HG02642 (cell line): ENCODE measurements around the gene PRKG1.

Experiments
- ATAC-seq: cut with Tn5 transposase; IDR thresholded peaks from one replicate; pipeline ENCODE4 v1.9.1; 2021; ENCODE audit warnings: mild to moderate bottlenecking; ENCODE audit not compliant: unreplicated experiment, poor library complexity

Gene PRKG1

DNA sequence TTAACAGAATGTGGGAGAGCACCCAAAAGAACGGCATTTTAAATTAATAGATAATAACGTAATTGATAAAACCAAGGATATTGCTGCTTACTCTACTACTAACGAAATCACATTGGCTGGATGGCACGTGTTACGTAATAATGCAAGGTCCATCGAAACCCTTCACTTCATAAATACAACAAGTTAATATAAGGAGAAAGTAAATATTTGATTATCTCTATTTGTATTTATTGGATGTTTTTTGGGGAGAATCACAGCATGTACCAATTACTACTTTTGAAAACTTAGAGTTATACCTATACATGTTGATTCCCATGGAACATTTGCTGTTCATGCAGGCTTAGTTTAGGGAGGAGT, 1.6 kb downstream of the PRKG1 start:
- no peak for ATAC-seq

GRCh38 chr10:51076299-51076841, 2.1 kb downstream of the PRKG1 start:
- ATAC-seq = no peak

- ATAC-seq = no peak
These were observed 2.8 kb downstream of the PRKG1 start for GRCh38 chr10:51077074-51077473.

GRCh38 chr10:51077507-51077906, 3.2 kb downstream of the PRKG1 start:
- no peak for ATAC-seq

- no peak for ATAC-seq
These were observed 5.0 kb downstream of the PRKG1 start for GRCh38 chr10:51079331-51079730.

- ATAC-seq = no peak
These were observed 5.5 kb downstream of the PRKG1 start for GRCh38 chr10:51079766-51080165.

DNA sequence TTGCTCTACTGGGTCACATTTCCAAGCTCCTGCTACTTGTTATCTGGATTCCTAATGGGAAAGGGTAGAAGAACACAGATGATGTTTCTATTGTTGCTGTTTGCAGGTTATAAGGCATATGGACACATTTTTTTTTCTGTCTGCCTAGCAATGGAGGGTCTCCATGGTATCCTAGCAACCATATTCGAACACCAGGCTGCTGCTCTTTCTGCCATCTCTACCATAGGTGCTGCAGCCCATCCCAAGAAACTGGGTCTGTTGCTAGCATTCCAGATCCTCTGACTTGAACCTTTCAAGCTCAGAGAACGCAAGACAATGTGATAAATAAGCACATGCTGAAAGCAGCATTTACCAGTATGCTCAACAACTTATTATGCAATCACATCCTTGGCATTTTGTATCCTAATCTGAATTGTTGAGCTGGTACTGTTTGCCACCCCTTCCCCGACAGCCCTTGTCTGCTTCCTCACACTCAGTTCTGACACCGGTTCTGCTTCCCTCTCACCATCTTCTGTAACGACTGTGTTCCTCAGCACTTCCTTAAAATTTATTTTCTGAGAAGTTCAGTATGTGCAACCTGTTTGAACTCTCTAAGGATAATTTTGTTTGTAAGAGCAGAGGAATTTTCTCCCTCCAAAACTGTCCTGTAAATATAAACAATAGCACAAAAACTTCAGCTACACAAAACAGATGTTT, 6.2 kb downstream of the PRKG1 start:
- no peak for ATAC-seq

- no peak for ATAC-seq
These were observed 8.6 kb downstream of the PRKG1 start for GRCh38 chr10:51082857-51083256.

DNA sequence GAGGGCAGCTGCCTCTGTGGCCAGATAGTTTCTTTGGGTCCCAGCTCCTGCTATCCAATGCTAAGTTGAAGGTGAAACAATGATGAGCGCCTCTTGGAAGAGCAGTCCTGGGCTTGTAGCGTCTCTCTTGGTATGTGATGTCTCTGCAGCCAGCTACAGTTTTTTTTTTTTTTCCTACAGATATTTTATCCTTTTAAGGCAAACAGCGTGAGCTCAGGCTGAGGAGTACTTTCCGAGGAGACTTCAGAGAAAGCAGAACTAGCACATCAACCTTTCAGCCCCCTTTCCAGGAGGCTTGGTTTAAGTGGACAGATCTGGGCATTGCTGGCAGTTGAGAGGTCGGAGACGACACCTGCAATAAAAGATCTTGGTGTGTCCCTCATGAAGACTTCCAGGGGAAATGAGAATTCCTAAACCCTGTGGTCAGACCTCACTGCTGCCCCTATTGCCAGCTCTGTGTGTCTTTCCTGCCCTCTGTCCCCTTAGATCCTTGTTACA, 9.1 kb downstream of the PRKG1 start:
- ATAC-seq = no peak

DNA sequence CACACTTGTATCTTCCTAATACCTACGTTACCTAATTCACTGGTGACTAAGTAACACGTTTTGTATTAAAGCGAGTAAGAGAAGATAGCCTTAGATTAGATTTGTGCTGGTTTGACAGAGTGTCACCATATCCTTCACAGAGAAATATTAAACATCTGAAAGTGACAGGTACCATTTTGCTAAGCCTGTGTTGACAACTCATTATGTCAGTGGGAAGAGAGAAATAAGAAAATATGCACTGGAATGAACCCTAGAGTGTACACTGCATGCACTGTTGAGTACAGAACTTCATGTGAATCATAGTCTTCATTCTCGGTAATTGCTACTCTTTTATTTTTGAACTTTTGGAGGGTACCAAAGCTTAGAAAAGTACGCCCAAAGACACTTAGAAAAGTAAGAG, 10.9 kb downstream of the PRKG1 start:
- no peak for ATAC-seq

DNA sequence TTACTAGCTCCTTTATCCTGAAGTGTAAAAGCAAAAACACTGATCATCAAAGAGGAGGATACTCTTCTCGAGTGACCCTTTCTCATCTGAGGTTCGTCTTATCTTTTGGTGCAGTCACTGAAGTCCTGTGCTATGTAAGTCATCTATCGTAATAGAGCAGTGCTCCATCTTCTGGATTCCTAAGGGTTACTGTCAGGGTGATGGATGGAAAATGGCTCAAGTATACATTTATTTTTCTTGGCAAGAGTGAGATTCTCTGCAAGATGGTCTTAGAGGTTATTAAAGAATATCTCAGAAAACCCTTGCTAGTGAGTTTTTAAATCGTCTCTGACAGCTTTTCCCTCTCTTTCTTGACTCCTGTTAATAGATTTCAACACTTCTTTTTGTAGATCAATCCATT, 12.4 kb downstream of the PRKG1 start:
- no peak for ATAC-seq

GRCh38 chr10:51087114-51087513, 12.8 kb downstream of the PRKG1 start:
- ATAC-seq = no peak

DNA sequence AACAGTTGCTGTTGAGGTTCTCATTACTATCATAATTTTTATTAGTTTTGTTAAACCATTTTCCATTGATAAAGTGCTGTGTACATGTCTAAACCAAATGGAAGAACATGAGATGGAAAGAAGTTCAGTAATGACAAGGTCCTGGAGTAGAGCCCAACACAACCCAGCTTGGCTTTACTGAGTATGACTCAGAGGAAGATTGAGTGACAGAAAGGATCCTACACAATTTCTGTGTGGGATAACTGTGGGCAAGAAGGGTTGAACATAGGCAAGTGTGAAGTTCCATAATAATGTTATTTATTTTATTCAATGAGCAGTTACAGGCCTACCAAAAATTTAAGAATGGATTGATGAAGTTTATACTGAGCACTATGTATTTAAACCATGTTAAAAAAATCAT, 15.9 kb downstream of the PRKG1 start:
- no peak for ATAC-seq

GRCh38 chr10:51092402-51092801, 18.1 kb downstream of the PRKG1 start:
- no peak for ATAC-seq

DNA sequence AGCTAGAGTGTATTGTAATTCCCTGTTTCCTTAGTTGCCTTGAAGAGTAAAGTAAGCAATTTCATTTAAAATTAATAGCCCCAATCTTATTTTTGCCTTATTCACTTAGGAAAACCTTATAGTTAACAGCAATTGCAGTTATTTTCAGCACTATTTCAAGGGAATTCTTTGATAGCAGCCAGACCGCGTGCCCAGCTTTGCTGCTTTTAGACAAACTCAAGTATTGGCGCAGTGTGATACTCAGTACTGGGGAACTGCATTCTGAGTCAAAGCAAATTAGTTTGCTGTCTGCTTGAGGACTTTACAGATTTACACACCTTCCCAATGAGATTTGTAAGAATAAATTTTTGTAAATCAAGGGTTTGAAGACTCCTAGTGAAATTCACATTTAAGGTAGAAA, 21.2 kb downstream of the PRKG1 start:
- ATAC-seq = no peak

DNA sequence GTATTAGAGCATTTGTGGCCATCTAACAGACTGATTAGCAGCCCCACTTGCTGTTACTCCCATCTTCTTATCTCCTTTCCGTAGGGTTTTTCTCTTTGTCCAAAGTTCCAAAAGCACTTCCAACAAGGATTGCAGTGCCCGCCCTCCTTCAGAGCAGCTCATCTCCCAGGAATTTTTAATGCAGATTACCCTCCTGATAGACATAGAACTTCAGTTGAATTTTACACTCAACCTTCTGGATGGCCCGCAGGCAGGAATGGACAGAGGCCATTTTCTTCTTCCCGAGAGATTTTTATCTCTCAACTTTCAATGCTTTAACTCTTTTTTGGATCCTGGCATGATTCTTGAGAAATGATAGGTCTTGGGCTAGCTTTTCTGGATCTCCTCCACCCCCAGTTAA, 23.3 kb downstream of the PRKG1 start:
- ATAC-seq = no peak

DNA sequence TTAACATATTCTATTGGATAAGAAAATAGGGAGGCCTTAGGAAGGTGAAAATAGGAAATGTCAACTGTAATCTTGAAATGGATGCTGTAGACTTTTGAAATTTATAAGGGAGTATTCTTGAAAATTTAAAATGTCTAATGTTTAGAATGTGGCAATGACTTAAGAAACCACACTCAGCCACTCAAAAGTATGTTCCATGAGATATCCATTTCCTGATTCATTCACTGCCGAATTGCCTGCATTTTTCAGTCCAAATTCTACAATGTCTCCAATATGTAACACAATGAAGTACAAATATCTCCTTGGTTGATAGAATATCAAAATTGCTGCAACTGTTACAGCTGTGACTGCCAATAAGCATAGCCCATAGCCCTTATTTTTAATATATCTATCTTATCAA, 25.9 kb downstream of the PRKG1 start:
- no peak for ATAC-seq

DNA sequence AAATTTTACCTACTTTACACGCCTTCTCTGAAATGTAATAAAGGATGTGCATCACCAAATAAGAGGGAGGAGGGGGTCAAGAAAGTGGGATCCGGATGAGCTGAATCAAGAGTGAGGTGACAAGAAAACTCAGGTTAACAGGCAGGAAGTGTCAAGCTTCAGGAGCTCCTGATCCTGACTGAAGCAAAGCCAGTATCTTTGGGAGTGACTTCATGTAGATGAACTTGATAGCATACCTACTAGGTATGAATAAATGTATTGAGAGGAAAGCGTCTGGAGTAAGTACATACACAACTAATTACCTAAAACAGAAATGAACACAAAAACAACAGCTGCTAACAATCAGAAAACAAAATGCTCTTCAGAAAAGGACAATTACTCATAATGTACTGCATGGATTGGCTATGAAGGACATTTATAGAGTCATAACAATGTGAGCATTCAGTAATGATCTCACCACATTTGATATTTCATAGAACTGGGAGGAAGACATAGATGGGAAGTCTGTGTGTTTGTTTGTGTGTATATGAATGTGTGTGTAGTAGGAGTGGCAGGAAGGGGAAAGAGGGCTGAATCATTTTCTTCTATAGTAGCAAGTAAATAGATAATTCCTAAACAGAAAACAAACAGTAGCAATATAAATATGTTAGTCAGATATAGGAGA, 29.4 kb downstream of the PRKG1 start:
- no peak for ATAC-seq

GRCh38 chr10:51106311-51106945, 32.1 kb downstream of the PRKG1 start:
- no peak for ATAC-seq

- no peak for ATAC-seq
These were observed 34.1 kb downstream of the PRKG1 start for GRCh38 chr10:51108406-51108805.

DNA sequence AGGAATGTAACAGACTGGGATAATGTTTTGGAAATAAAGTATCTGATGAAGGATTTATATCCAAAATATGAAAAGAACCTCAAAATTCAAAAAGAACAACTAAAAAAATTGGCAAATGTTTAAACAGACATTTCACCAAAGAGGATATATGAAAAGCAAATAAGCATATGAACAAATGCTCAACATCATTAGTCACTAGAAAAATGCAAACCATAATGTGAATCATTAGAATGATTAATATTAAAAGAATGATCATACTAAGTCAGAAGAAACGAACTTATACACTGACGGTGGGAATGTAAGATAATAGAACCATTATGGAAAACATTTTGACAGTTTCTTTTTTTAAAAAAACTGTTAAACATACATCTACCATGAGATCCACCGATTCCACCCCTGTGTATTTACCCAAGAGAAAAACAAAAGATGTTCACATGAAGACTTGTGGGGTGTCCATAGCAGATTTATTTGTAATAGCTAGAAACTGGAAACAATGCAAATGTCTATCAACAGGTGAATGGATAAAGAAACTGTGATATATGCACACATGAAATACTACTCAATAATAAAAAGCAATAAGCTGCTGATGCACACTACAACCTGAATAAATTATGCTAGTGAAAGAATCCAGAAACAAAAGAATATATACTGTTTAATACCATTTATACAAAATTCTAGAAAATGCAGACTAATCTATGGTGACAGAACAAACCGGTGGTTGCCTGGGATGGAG, 35.7 kb downstream of the PRKG1 start:
- no peak for ATAC-seq
